ENCODE data around the gene SERTAD4.

Gene SERTAD4

GRCh38 chr1:210222340-210223006, 10.1 kb upstream of the SERTAD4 start:
- Mint-ChIP-seq H3K4me1 (ENCODE audit: low read depth) (no peaks in the 10 kb centered on the region), H3K9me3 (no peaks in the 10 kb centered on the region), H3K4me3 (no peak overlapping the region), H3K27ac (no peak overlapping the region), H3K36me3 (ENCODE audit: low read depth) (no peaks in the 10 kb centered on the region), H3K27me3 (peaks cover 34% of the 10 kb centered on the region)

DNA sequence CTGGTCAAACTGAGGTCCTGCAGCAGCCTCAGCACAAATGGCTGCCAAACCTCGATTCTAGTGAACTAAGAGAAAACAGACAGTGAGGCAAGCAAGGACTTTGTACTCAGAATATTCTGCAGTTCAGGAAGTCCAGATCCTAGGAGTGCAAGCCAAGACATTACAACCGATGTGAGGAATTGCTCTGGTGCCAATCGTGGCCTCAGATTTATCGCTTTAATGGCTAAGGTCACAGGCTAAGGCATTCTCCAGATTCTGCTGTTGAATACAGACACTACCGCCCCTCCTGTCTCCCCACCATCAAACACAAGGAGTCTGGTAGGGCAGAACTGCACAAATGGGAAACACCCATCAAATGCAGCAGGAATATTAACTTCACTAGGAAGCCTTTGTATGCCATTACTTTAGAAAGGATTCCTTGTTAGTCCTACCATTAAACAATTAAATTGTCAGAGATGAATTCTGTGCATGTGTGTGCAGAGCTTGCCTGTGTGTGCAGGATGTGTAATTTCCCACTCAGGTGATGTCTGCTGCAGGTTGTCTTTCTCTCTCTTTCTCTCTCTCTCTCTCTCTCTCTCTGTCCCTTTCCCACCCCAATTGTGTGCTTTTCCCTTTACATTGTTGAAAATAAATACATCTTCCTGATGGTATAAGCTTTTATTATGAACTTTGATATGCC, 9.2 kb upstream of the SERTAD4 start:
- H3K27me3 Mint-ChIP-seq: peaks cover 29% of the 10 kb centered on the region
- H3K27ac Mint-ChIP-seq: no peak overlapping the region
- H3K4me1 Mint-ChIP-seq (ENCODE audit: low read depth): no peaks in the 10 kb centered on the region
- H3K4me3 Mint-ChIP-seq: no peak overlapping the region
- H3K36me3 Mint-ChIP-seq (ENCODE audit: low read depth): no peaks in the 10 kb centered on the region
- H3K9me3 Mint-ChIP-seq: no peaks in the 10 kb centered on the region

- no peaks in the 10 kb centered on the region for H3K36me3 Mint-ChIP-seq (ENCODE audit: low read depth)
- no peak overlapping the region for H3K4me3 Mint-ChIP-seq
- peaks cover 39% of the 10 kb centered on the region for H3K27me3 Mint-ChIP-seq
- H3K27ac Mint-ChIP-seq: no peak overlapping the region
- H3K4me1 Mint-ChIP-seq (ENCODE audit: low read depth): peaks cover 5% of the 10 kb centered on the region
- H3K9me3 Mint-ChIP-seq: no peaks in the 10 kb centered on the region
Observed at GRCh38 chr1:210228158-210228557, 4.4 kb upstream of the SERTAD4 start.

DNA sequence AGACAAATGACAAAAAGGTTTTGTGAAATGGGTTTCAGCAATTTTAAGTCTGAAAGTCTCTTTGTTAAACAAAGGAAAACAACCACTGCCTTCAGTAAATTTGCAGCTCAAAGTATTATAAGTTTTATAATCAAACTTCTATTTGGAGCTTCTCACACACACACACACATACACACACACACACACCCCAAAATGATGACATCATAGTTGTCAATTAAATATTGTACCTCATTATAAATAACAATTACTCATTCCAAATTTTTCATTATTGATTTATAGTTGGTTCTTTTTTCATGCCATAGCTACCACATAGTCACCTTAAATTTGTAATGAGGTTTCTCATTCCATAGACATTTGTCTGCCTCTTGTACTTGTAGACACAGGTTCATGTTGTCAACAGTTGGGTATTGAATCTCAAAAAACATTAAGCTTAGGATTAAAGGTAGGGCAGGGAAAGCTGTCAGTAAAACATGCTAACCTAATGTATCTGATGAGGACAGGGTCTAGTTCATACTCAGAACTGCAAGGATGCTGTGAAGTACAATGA, 2.4 kb upstream of the SERTAD4 start:
- Mint-ChIP-seq H3K4me3 (no peak overlapping the region), H3K4me1 (ENCODE audit: low read depth) (peaks cover 11% of the 10 kb centered on the region), H3K27me3 (peaks cover 38% of the 10 kb centered on the region), H3K36me3 (ENCODE audit: low read depth) (no peaks in the 10 kb centered on the region), H3K27ac (no peak overlapping the region), H3K9me3 (no peaks in the 10 kb centered on the region)

- Mint-ChIP-seq H3K36me3 (ENCODE audit: low read depth) (no peaks in the 10 kb centered on the region), H3K4me1 (ENCODE audit: low read depth) (peaks cover 11% of the 10 kb centered on the region), H3K9me3 (no peaks in the 10 kb centered on the region), H3K27me3 (peaks cover 52% of the 10 kb centered on the region), H3K4me3 (peak overlapping the region; percentile 54), H3K27ac (no peak overlapping the region)
Observed at GRCh38 chr1:210231846-210232510, 618 bp upstream of the SERTAD4 start.

GRCh38 chr1:210233216-210233494, 559 bp downstream of the SERTAD4 start:
- Mint-ChIP-seq H3K27ac (no peak overlapping the region), H3K4me3 (peak overlapping the region; percentile 21), H3K27me3 (peaks cover 61% of the 10 kb centered on the region)

DNA sequence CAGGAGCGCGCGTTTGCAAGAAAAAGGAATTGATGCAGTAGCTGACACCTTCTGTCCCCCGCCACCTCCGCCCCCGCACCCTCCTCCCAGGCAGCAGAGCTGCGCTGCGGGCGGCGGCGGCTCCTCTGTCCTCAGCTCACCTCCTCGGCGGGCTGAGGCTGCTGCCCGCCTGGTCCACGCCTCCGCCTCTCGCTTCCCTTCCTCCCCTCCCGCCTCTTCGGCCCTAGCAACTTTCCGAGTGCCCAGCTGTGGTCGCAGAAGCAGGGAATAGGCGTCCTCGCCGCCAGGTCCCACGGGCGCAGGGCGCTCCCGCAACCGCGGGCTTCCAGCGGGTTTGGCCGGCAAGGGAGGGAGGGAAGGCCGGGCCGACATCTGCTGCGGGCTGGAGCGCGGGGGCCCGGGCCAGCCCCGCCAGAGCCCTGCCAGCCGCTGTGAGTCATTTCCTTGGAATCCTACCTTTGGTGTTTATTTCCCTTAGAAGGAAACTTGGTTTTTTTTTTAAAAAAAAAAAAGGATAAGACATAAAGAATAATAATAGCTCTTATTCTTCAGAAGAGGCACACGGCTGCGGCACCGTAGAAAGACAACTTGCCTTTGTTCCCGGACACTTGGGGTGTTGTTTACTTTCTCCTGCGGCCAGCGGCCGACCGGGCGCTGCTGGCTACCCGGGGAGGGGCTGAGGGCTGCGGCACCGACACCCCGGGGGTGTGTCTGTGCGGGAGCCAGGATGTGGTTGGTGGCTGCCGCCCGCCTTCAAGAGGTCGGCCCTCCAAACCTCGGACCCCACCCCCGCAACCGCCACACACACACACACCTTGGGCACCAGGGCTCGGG, 1.1 kb downstream of the SERTAD4 start:
- Mint-ChIP-seq H3K27ac (no peak overlapping the region), H3K27me3 (peaks cover 64% of the 10 kb centered on the region), H3K36me3 (ENCODE audit: low read depth) (no peaks in the 10 kb centered on the region), H3K9me3 (no peaks in the 10 kb centered on the region), H3K4me1 (ENCODE audit: low read depth) (peaks cover 11% of the 10 kb centered on the region), H3K4me3 (peak overlapping the region; percentile 21)

More at GRCh38 chr1:210233216-210233494, 559 bp downstream of the SERTAD4 start:
- Mint-ChIP-seq H3K4me1 (ENCODE audit: low read depth) (peaks cover 11% of the 10 kb centered on the region), H3K9me3 (no peaks in the 10 kb centered on the region), H3K36me3 (ENCODE audit: low read depth) (no peaks in the 10 kb centered on the region)

DNA sequence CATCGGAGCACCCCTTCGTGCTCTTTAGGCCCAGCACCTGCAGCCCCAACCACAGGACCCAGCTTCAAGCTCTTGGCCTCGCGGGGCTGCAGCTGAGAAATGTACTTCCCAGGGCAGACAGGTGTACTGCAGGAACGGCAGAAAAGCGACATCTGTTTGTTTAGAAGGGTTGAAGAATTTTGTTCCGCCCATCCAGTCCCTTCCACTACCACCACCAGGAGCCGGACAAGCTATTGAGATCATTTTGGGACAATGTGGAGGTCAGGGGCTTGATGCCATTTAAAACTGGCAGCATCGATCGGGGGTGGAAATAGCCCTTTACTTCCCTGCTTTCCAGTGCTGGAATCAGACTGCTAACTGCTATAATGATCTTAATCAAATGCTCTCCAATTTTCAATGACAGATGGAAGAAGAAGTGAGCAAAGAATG, 1.7 kb downstream of the SERTAD4 start:
- Mint-ChIP-seq H3K9me3 (no peaks in the 10 kb centered on the region), H3K27me3 (peaks cover 68% of the 10 kb centered on the region), H3K27ac (no peak overlapping the region), H3K4me1 (ENCODE audit: low read depth) (peaks cover 11% of the 10 kb centered on the region), H3K4me3 (no peak overlapping the region), H3K36me3 (ENCODE audit: low read depth) (no peaks in the 10 kb centered on the region)

- no peaks in the 10 kb centered on the region for H3K9me3 Mint-ChIP-seq
- H3K4me1 Mint-ChIP-seq (ENCODE audit: low read depth): peaks cover 11% of the 10 kb centered on the region
- H3K27ac Mint-ChIP-seq: no peak overlapping the region
- H3K27me3 Mint-ChIP-seq: peaks cover 71% of the 10 kb centered on the region
- no peak overlapping the region for H3K4me3 Mint-ChIP-seq
- H3K36me3 Mint-ChIP-seq (ENCODE audit: low read depth): no peaks in the 10 kb centered on the region
Observed at GRCh38 chr1:210235363-210236053, 2.9 kb downstream of the SERTAD4 start.

GRCh38 chr1:210236386-210236839, 3.8 kb downstream of the SERTAD4 start:
- peaks cover 71% of the 10 kb centered on the region for H3K27me3 Mint-ChIP-seq
- H3K36me3 Mint-ChIP-seq (ENCODE audit: low read depth): no peaks in the 10 kb centered on the region
- peaks cover 11% of the 10 kb centered on the region for H3K4me1 Mint-ChIP-seq (ENCODE audit: low read depth)
- no peak overlapping the region for H3K27ac Mint-ChIP-seq
- H3K4me3 Mint-ChIP-seq: no peak overlapping the region
- H3K9me3 Mint-ChIP-seq: no peaks in the 10 kb centered on the region

DNA sequence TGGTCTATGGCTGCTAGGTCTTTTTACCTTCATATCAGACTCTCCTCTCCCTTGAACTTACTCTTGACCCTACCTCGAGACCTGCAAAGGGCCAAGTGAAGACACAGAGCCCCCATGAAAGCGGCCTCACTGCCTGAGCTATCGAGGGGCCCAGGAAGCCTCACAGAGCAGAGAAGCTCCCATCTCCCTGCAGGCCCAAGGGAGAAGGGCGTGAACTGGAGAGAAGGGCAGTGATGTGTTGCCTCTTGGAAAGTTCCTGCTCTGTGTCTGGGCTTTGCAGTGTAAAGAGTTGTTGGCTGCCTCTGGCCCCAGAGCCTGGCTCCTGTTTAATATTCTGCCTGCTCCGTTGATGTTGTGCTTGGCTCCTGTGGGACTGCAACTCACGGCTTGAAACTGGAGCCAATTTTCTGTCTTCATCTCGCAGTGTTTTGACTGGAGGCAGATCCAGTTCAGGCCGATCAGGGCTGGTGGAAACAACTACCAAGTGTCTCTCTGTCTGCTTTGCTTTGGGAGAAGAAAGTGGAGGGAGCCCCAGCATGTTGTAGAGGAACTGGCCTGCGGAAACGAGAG, 4.3 kb downstream of the SERTAD4 start:
- Mint-ChIP-seq H3K27me3 (peaks cover 71% of the 10 kb centered on the region), H3K9me3 (no peaks in the 10 kb centered on the region), H3K4me3 (no peak overlapping the region)

GRCh38 chr1:210237479-210237878, 4.9 kb downstream of the SERTAD4 start:
- no peaks in the 10 kb centered on the region for H3K36me3 Mint-ChIP-seq (ENCODE audit: low read depth)
- H3K27me3 Mint-ChIP-seq: peaks cover 71% of the 10 kb centered on the region
- H3K9me3 Mint-ChIP-seq: no peaks in the 10 kb centered on the region
- no peak overlapping the region for H3K27ac Mint-ChIP-seq
- H3K4me3 Mint-ChIP-seq: no peak overlapping the region
- peaks cover 6% of the 10 kb centered on the region for H3K4me1 Mint-ChIP-seq (ENCODE audit: low read depth)

More for the DNA sequence above, 4.3 kb downstream of the SERTAD4 start:
- Mint-ChIP-seq H3K4me1 (ENCODE audit: low read depth) (peaks cover 10% of the 10 kb centered on the region), H3K27ac (no peak overlapping the region), H3K36me3 (ENCODE audit: low read depth) (no peaks in the 10 kb centered on the region)

DNA sequence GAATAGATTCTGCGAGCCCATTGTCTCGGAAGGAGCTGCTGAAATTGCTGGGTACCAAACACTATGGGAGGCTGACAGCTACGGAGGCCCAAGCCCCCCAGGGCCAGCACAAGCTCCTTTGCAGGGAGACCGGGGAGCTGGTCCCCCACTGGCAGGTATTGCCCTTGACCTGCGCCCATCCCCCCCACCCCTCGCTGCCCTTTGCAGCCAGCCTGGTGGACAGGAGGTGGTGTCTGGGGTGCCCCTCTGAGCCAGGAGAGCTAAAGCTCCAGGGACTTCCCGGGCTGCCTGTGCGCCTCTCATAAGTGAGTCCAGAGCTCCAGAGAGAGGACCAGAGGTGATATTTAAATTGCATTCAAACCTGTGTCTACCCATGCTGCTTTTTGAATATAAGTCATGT, 5.4 kb downstream of the SERTAD4 start:
- Mint-ChIP-seq H3K27ac (no peak overlapping the region), H3K36me3 (ENCODE audit: low read depth) (no peaks in the 10 kb centered on the region), H3K9me3 (no peaks in the 10 kb centered on the region), H3K27me3 (peaks cover 75% of the 10 kb centered on the region), H3K4me1 (ENCODE audit: low read depth) (peaks cover 6% of the 10 kb centered on the region), H3K4me3 (no peak overlapping the region)

Measured in stimulated activated naive CD8-positive, alpha-beta T cell treated with anti-CD3 and anti-CD28 coated beads, Interleukin-15, Interleukin-2, amounts not matched to agents 100 ng/mL and 50 ng/mL, for 24 hours (primary cell).